ENCODE results near the gene ADORA2B.

- TF ChIP-seq POLR2AphosphoS5 (IDR thresholded peaks at IDR 0.05) (peak; percentile 83 to 95 (median 83)), CTCF (IDR thresholded peaks at IDR 0.05) (no peak), EP300 (IDR thresholded peaks at IDR 0.05) (peak; percentile 52)
Measured at GRCh38 chr17:15999141-15999973, 54.4 kb downstream of the ADORA2B start, which contains the start of the genes TTC19 and ZSWIM7.
